SHP77 treated with DMSO at 0.1 percent for 48 hours (cell line): Measurements from ENCODE around the gene FASN.
"Not testable (repeated sequence)": the region's sequence is repeated elsewhere in the genome, so short reads cannot be mapped to it uniquely, and the experiment has no call there.

Experiments
- DNase-seq: peaks from one replicate; lab custom pipeline; 2025; lab: John Stamatoyannopoulos, UW

FASN gene

DNA sequence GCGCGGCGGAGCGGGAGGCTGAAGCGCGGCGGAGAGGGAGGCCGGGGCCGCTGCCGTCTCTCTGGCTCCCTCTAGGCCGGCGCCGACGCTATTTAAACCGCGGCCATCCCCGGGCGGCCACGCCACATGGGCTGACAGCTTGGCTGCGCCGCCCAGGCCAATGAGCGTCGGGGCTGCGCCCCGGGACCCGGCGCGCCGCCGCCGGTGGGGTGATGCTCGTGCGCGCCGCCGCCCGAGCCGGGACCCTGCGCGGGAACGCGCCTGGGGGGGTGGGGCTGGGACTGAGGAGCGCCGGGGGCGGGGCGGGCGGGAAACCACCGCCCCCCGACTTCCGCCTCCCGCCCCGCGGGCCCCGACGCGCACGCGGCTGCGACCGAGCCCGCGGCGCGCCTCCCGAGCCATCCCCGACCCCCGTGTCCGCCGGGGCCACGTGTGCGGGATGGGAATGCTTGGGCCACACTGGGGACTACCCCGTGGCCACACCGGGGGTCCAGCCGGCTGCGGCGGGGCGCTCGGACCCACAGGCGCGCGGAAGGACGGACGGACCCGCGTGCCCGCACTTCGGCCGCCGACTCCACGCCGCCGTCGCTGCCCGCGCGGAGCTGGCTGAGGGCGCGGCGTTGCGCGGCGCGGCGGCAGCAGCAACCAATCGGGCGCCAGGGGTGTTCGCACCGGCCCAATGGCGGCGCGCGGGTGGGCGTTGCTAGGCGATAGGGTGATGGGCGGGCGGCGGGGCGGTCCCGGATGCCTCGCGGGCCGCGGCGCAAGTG is at the start of gene FASN:
FASN (minus strand) TSS at position 68 of the 770 bp plus-strand sequence. CDS start 1,791 bp downstream, outside the sequence.
- DNase-seq, result peak; percentile 90

DNA sequence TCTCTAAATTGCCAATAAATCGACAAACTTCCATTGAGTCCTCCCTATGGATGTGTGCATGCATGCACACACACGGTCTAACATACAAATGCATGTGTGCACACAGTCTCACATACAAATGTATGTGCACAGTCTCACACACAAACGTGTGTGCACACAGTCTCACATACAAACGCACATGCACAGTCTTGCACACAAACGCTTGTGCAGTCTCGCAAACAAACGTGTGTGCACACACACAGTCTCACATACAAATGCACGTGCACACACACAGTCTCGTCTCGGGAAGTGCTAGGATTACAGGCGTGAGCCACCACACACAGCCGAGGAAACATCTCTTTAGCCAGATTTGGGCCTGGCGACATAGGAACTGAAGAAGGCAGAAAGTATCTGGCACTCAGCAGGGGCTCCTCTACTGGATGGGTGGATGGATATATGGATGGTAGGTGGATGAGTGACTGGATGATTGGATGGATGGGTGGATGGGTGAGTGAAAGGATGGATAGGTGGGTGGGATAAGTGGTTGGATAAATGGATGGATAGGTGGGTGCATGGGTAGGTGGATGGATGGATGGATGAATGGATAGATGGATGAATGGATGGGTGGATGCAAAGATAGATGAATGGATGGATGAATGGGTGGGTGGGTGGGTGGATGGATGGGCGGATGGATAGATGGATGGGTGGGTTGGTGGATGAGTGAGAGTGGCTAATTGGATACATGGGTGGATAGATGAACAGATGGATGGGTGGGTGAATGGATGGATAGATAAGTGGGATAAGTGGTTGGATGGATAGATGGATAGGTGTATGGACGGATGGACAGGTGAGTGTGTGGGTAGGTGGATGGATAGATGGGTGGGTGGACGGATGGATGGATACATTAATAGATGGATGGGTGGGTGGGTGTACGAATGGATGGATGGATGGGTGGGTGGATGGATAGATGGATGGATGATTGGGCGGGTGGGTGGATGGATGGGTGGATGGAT is 48.9 kb upstream of the FASN start:
- DNase-seq, result no peak

DNA sequence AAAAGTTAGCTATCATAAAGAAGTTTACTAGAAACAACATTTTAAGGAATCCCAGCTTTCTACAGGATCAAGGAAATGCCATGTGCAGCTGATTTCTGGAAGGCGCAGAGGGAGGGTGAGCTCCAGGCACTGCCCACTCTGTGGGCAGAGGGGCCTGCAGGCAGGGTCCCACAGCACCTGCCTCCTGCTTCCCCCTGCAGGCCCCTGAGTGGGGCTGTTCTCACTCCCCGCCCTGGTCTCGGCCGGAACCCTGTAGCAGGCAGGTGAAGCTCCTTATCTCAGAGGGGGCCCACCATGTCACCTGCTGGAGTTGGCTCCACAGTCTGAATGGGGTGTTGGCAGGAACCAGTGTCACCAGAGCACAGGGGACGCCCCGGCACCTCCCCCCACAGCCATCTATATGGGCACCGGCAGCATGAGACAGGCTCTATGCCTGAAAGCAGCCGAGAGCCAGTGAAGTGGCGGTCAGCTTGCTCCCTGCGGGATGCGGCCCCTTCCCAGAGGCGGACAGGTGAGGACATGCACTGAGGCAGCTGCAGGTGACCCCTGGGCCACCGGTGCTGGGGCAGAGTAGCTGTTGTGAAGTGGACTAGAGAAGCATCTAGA is 47.6 kb upstream of the FASN start:
- DNase-seq, result no peak

DNA sequence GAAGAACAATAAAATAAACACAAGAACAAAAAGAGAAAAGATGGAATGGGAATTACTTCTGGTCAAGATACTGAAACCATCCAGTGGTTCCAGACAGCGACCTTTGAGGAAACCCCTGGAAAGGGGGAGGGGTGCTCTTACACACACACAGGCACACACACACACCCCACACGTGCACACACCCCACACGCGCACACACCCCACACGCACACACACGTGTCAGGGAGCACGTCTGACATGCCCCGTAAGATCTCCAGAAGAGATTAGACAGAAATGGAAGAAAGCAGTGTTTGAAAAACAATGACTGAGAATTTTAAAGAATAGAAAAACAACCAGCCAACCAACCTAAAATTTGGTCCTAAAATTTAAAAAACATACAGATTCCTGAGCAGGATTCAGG is 45.3 kb upstream of the FASN start:
- DNase-seq, result no peak

DNA sequence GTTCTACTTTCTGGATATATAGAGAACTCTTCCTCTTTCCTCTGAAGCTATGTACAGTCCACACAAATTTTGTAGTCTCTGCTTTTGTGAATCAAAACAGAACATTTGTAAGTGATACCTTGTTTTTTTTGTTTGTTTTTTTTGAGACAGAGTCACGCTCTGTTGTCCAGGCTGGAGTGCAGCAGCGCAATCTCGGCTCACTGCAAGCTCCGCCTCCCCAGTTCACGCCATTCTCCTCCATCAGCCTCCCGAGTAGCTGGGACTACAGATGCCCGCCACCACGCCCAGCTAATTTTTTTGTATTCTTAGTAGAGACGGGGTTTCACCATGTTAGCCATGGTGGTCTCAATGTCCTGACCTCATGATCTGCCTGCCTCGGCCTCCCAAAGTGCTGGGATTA is 41.9 kb upstream of the FASN start:
- DNase-seq, result not testable (repeated sequence)

DNA sequence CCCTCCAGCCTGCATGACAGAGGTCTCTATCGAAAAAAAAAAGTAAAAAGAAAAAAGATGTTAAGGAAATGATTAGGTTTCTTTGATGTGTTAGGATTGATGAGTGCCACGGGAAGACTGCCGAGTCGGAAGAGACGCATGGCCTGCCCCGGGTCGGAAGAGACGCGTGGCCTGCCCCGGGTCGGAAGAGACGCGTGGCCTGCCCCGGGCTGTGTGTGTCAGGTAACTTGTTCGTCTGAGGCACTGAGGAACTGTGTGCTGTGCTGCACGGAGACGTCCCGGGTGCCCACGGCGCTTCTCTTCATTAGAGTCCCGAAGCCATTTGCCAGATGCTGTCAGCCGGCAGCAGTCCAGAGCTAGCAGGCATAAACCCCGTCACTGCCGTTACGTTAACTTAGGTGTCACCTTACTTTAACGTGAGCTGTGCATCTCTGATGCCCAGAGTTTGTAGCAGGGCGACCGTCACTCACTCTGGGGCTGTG is 40.5 kb upstream of the FASN start:
- no peak for DNase-seq

DNA sequence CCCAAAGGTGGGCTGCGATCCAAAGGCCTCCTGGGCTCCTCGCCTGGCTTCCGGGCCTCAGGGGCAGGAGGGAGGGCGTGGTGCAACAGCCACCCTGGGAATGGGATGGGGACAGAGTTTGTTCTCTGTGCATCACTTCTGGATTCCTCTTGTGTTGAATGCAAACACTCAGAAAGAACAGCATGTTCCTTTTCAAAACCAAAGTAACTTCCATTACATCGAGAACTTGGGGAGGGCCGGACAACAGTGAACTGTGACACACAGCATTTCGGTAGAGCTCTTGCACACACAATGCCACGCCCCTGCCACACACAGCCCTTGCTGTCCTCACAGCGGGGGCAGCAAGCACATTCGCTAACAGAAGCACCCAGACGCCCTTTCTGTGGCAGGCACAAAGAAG is 36.1 kb upstream of the FASN start:
- DNase-seq, result no peak

DNA sequence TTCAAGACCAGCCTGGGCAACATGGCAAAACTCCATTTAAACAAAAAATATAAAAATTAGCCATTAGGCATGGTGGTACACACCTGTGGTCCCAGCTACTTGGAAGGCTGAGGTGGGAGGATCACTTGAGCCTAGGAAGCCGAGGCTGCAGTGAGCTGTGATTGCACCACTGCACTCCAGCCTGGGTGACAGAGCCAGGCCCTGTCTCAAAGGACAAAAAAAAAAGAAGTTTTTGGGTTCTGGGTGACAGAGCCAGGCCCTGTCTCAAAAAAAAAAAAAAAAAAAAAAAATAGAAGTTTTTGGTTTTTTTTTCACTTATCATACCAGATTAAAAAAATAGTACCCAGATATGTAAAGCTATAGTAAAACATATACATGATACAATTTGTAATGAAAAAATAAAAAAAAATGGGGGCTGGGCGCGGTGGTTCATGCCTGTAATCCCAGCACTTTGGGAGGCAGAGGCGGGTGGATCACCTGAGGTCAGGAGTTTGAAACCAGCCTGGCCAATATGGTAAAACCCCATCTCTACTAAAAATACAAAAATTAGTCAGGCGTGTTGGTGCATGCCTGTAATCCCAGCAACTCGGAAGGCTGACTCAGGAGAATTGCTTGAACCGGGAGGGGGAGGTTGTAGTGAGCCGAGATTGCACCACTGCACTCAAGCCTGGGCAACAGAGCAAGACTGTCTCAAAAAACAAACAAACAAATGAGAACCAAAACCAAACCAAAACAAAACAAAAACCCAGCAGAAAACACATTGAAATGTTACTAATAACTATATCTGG is 35.3 kb upstream of the FASN start:
- DNase-seq, result not testable (repeated sequence)

DNA sequence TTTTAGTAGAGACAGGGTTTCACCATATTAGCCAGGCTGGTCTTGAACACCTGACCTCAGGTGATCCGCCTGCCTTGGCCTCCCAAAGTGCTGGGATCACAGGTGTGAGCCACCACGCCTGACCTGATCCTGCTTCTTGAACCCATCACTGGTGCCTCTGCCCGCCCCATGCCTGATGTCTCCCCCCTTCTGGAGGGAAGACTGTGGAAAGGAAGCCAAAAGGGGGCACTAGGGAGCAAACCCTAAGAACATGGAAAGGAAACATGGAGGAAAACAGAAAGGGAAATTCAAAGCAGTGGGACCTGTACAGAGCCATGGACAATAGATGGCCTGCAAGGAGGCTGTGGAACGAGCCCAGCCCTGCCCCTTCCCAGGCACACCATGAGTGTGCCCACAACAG is 31.1 kb upstream of the FASN start:
- DNase-seq, result no peak

DNA sequence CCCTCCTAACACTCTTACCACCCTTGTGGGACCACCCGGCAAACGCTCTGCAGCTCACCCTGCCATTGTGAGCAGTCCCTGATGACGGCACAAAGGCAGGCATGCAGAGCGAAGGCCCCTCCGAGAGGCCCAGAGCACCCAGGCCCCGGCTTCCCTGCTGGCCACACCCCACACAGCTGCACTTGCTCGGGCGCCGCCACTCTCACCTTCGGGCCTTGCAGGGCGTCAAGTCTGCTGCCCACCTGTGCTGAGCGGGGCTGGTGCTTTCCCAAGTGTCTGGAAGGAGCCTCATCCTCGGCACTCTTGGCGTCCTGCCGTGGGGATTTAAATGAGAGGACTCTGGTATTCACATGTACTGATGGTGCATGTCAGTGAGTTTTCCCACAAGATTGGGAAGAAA is 30.3 kb upstream of the FASN start:
- no peak for DNase-seq

DNA sequence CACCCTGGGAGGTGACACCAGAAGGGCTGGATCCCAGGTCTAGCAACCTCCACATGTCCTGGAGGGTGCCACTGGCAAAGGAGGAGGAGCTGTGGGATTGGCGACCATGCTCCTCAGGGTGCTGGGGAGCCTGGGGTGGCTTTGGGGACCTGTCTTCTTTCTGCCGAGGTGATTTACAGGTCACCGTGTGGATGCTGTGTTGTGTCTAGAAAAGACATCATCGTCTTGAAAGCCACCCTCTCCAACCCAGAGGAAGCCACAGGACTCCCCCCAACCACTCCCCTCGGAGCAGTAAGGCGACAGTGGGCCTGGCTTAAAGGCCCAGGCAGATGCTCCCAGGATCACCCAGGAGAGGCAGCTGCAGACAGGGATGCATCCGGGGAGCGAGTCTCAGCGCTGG is 29.7 kb upstream of the FASN start:
- DNase-seq, result no peak

DNA sequence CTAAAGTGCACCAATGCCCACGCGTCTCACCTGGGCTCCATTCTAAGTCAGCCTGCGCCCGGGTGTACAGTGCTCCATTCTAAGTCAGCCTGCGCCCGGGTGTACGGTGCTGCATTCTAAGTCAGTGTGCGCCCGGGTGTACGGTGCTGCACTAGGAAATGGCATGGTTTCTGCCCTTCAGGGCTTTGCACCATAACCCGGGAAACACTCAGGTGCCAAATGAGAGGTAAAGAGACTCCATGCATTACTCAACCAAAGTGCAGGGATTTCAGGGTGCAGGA is 29.2 kb upstream of the FASN start:
- no peak for DNase-seq

DNA sequence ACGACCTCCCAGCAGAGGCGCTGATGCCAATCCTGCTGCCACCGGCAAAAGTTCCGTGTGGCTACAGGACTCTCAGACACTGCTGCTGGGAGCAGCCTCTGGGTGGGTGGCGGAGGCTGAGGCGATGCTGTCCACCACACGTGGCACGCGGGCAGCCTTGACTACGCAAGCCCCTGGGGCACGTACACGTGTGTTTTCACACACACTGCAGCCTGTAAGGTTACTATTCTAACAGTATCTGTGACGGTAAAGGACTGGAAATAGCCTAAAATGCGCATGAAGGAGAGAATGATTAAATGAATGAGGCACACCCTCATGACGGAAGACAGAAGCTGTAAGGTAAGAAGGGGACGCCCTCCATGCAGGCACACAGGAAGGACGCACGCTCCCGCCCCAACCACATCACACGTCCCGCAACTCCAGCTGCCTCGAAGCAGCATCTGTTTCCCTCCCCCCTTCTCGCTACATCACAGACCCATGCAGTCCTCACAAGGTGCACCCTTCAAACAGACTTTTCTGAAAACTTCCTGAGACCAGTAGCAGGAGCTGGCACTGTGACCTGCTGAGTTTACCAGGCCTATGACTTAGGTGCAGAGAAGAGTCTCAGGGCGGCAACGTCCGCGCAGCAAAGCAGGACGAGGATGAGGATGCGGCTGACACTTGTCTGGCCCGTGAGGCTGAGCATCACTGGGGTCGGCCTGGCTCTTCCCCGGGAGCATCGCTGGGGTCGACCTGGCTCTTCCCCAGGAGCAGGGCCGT is 28.7 kb upstream of the FASN start:
- no peak for DNase-seq

DNA sequence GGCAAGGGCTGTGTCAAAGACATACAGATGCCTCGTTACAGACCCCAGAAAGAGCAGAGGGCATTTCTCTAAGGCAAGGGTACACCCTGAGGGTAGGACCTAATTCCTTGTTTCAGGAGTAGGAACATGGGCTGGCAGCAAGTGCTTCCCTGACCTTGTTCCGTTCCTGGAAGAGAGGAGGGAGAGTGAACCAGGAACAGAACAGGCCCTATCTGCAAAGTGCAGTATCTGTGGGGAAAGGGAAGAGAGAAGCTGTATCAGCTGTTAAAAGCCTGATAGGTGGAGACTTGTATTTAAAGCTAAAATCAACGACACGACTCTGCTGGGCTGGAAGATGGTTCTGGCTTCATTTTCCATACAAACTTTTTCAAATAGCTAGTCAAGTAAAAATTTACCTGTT is 26.1 kb upstream of the FASN start:
- no peak for DNase-seq

DNA sequence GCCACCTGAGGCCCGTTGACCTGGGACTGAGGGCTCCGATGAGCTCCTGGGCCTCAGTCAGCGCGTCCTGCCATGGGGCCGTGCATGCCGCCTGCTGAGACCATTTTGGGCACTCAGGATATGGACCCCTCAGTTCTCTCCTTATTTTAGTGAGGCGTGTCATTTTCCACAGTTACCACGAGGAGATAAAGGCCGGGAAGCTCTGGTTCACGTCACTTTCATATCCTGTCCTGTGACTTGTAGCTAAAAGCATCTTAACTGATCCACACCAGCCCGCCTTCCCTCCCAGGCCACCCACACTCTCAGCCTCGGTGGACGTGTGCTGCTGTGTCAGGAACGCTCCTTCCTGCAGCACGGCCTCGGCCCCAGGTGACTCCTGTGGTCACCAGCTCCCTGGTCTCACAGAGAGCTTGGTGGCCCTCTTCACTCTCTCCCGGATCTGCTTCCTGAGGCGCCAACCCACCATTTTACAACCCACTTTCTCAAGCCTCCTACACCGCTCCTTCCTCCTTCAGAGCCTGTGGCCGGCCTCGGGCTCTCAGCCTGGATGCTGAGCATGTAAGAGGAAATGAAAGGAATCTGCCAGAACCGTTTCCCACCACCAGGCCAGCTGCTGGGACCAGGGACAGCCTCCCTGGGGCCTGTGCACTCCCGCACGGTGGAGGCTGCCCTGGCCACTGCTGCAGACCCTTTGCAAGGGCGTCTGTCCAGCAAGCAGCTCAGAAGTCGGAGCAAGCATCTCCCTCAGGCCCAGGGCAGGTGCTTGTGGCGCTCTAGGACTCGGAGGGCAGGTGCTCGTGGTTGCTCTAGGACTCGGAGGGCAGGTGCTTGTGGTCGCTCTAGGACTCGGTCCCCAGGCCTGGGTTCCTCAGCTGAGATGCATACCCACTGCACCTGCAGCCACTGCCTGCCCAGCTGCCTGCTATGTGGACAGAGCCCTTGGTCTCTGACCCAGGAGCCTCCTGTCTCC is 23.9 kb upstream of the FASN start:
- peak; percentile 94 for DNase-seq

DNA sequence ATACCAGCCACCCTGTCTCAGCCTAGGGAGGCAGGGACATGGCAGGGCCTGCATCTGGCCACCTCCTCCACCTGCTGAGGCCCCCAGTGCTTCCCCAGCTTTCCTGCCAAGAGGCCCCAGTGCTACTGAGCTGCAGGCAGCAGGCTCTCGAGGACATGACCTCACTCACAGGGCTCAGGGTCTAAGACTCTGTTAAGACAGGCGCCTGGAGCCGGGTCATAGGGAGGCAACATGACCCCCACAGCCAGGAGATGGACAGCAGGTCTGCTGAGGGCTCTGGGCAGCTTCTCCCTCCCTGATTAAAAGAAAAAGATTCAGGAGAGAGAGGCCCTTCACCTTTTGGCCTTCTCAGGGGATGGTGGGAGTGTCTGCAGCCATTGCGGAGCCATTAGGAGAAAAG is 23.2 kb upstream of the FASN start:
- DNase-seq, result no peak

DNA sequence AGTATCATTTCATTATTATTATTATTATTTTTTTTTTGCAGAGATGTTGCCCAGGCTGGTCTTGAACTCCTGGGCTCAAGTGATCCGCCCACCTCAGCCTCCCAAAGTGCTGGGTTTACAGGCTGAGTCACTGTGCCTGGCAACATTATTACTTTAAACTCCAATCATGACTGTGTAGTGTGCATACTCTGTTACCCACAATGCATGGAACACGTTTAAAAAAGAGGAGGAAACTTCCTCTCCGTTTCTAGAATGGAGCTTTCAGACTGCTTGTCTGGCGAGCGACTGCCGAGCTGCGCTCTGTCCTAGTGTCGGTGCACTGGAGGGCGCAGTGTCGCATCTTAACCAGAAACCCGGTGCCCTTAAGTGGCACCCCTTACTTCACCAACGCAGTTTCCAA is 22.1 kb upstream of the FASN start:
- no peak for DNase-seq

DNA sequence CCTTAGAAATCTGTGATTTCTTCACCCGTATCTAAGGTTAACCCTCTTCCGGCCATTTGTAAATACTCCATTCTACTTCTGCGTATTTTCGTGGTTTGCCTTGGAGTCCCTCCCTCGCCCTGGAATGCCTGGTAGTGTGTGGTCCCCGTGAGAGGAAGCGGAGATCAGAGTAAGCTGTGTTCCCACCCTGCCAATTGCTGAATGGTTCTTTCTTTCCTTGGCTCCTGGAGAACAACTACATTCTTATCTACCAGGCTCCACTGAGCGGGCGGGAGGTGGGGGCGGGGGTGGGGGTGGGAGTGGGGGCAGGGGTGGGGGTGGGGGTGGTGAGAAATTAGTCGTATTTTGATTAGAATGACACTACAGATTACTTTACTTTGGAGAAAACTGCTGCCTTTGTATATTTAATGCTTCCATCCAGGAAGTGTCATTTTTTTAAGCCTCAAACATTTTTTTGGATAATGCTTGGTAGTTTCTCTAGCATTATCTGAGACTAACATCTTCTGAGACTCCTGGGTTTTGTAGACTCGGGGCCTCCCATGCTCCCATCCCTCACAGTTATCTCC is 20.9 kb upstream of the FASN start:
- DNase-seq, result no peak

DNA sequence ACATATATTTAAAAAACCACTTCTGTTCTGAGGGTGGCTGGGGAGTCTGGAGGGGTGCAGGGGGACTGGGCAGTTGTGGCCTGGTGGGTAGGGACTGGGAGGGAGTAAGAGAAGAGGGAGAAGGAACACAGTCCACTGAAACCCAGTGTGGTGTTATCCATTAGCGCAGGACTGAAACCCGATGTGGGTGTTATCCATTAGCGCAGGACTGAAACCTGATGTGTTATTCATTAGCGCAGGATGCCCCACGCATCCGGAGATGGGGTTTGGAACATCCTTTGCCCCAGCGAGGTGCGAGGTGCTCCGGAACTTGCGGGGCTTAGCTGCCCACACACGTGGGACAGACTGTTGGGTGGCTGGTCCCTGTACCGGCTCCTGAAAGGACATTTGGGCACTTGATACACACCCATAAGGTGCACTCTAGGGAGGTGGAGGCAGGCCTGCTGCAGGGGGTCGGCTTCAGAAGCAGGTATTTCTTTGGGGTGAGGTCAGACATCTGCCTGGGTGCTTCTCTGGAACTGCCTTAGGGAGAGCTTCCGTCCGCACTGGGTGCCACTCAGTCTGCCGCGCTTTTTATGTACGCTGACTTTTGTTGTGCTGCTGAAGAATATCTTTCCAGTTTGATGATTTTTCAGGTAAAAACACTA is 20.3 kb upstream of the FASN start:
- no peak for DNase-seq
